Panc1 (cell line): ENCODE measurements around the gene FLOT2. TPM values are rescaled to one million over a fixed set of nuclear protein-coding genes. Genes with fewer than 3 reads are reported as not detected.

Source experiments
- ATAC-seq: fragments of 200-7000 bp; cut with Tn5 transposase; 2 replicates; pipeline ENCODE4 v1.9.1; 2020; ENCODE audit warnings: mild to moderate bottlenecking, moderate library complexity
- BruUV-seq: library from RNA; stranded (reverse); fragments of 400-500 nt; replicated peaks from 2 replicates; lab custom pipeline; 2021; lab: Mats Ljungman, UMichigan
- CTCF ChIA-PET: fragments of 300-600 bp; sonication (Branson Sonifier 250); formaldehyde crosslinking; loops from one replicate; lab custom pipeline; 2022; ENCODE audit warnings: antibody characterized with exemption; lab: Charles Lee
- POLR2A ChIA-PET: fragments of 300-600 bp; sonication (Branson Sonifier 250); formaldehyde crosslinking; loops from one replicate; lab custom pipeline; 2022; ENCODE audit warnings: antibody characterized with exemption; lab: Charles Lee
- DNase-seq: peaks from one replicate; pipeline ENCODE4 v3.0.0-alpha.2; 2010; ENCODE audit warnings: low read depth, low spot score
- H3K27ac ChIP-seq: 2 replicates; pipeline ENCODE4 v1.5.1; 2011; ENCODE audit warnings: mild to moderate bottlenecking, low read length, inconsistent platforms
- H3K27me3 ChIP-seq: fragments of 200-500 bp; sonication (Bioruptor generic); 2 replicates; pipeline ENCODE4 v1.6.0; 2014; ENCODE audit warnings: low read length, inconsistent platforms; ENCODE audit not compliant: control insufficient read depth, insufficient read depth
- H3K36me3 ChIP-seq: fragments of 200-500 bp; sonication (Bioruptor generic); 2 replicates; pipeline ENCODE4 v1.5.1; 2014; ENCODE audit warnings: inconsistent platforms, mild to moderate bottlenecking, low read length, moderate library complexity; ENCODE audit not compliant: control insufficient read depth, insufficient read depth
- H3K4me1 ChIP-seq: 2 replicates; pipeline ENCODE4 v1.5.1; 2011; ENCODE audit warnings: inconsistent platforms, mild to moderate bottlenecking, low read length, moderate library complexity; ENCODE audit not compliant: control insufficient read depth, insufficient read depth
- H3K4me3 ChIP-seq, 2 experiments: 2 replicates each; pipeline ENCODE4 v1.5.1; 2011 to 2012; ENCODE audit warnings: low read depth in 2 of 2, low read length in 2 of 2, mild to moderate bottlenecking in 2 of 2, inconsistent platforms in 1 of 2, moderate library complexity in 1 of 2
- H3K9me3 ChIP-seq: fragments of 200-500 bp; sonication (Bioruptor generic); 2 replicates; pipeline ENCODE4 v1.5.1; 2014; ENCODE audit warnings: low read depth, mild to moderate bottlenecking, inconsistent platforms, low read length, moderate library complexity; ENCODE audit not compliant: control insufficient read depth, insufficient read depth
- POLR2AphosphoS5 ChIP-seq: IDR thresholded peaks from 2 replicates; pipeline ENCODE4 v1.6.1; 2012; ENCODE audit warnings: mild to moderate bottlenecking, low read depth, low read length, moderate library complexity
- REST ChIP-seq, 2 experiments: IDR thresholded peaks; 2 replicates each; pipeline ENCODE4 v1.6.1; 2011 to 2012; ENCODE audit warnings: low read depth in 2 of 2, control low read depth in 1 of 2, low read length in 1 of 2, mild to moderate bottlenecking in 1 of 2, moderate library complexity in 1 of 2; ENCODE audit not compliant: insufficient read depth in 1 of 2
- SIN3A ChIP-seq: IDR thresholded peaks from 2 replicates; pipeline ENCODE4 v1.6.1; 2012; ENCODE audit warnings: low read depth, mild to moderate bottlenecking, low read length, moderate library complexity, borderline replicate concordance; ENCODE audit not compliant: insufficient read depth
- TCF7L2 ChIP-seq: IDR thresholded peaks from 2 replicates; pipeline ENCODE4 v1.6.1; 2011; ENCODE audit warnings: mild to moderate bottlenecking, low read depth, low read length, inconsistent platforms
- in situ Hi-C: cut with HindIII; loops from 2 replicates; pipeline ENCODE4 v1.10.0; 2016; ENCODE audit warnings: low sequenced_read_pairs, low pct_unique_long_range_greater_than_20kb
- intact Hi-C: fragments of 100-400 bp; cut with micrococcal nuclease; formaldehyde crosslinking; loops from one replicate; pipeline ENCODE4 v1.10.0; 2022; ENCODE audit not compliant: unreplicated experiment
- total RNA-seq: library from RNA; stranded (reverse); gene quantifications from one replicate; pipeline ENCODE4 v1.2.1, GENCODE V29; 2021; ENCODE audit not compliant: unreplicated experiment
- TF ChIP-seq, protein P1 (sequence below): fragments of 450-650 bp; IDR thresholded peaks from 2 replicates; pipeline ENCODE4 v1.5.1; 2017; ENCODE audit warnings: mild to moderate bottlenecking

FLOT2 gene
- total RNA-seq, 1 experiment from 2014 or later = 110 TPM

DNA sequence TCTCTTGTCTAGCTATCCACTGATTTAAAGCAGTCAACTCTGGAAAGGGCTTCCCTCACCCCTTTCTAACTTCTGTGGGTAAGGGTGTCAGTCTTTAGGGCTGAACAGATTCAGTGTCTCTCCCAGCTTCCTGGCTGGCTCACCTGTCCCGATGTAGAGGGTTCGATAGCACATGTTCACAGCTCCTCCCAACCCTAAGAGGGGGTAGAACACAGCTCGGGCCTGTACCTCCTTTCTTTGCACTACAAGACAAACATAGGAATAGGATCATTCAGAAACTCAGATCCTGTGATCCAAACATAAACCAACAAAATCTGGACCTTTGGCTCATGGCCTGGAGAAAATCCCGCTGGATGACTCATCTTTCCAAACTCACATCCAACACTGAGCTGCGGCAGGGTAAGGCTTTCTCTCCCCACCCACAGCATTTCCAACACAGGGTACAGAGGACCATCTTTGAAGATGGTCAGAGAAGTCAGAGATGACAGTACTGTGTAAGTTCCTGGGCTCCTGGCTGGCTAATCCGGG is 11.2 kb upstream of the FLOT2 start:
- ChIA-PET POLR2A (no interaction called here), CTCF (interaction anchor here (0.6 to 0.7 kb wide), 2 partner anchors 10 to 166 kb away, joined by 3 read pairs; no protein-coding TSS in a partner anchor)
- in situ Hi-C loops = no loop called here
- ATAC-seq (no peak), DNase-seq (no peak)
- H3K36me3 ChIP-seq = peaks cover 24% of the 10 kb centered on the region
- no peaks in the 10 kb centered on the region for H3K27me3 ChIP-seq
- no peak overlapping the region for H3K4me3 ChIP-seq
- intact Hi-C loops = loop anchor here (10.0 kb wide), 2 partner anchors 64 to 184 kb away; partner anchors contain the start of genes FAM222B, NEK8 and TLCD1
- no peak overlapping the region for H3K27ac ChIP-seq
- BruUV-seq = no TSS peak
- H3K9me3 ChIP-seq = no peaks in the 10 kb centered on the region
- no peaks in the 10 kb centered on the region for H3K4me1 ChIP-seq
- no peak for TF ChIP-seq REST (IDR thresholded peaks at IDR 0.05; ENCODE audit: insufficient read depth in 1 of 2, low read depth in 2 of 2, low read length in 1 of 2)
- TF ChIP-seq SIN3A = no peak
- no peak for TF ChIP-seq POLR2AphosphoS5
- TF ChIP-seq, protein P1, sequence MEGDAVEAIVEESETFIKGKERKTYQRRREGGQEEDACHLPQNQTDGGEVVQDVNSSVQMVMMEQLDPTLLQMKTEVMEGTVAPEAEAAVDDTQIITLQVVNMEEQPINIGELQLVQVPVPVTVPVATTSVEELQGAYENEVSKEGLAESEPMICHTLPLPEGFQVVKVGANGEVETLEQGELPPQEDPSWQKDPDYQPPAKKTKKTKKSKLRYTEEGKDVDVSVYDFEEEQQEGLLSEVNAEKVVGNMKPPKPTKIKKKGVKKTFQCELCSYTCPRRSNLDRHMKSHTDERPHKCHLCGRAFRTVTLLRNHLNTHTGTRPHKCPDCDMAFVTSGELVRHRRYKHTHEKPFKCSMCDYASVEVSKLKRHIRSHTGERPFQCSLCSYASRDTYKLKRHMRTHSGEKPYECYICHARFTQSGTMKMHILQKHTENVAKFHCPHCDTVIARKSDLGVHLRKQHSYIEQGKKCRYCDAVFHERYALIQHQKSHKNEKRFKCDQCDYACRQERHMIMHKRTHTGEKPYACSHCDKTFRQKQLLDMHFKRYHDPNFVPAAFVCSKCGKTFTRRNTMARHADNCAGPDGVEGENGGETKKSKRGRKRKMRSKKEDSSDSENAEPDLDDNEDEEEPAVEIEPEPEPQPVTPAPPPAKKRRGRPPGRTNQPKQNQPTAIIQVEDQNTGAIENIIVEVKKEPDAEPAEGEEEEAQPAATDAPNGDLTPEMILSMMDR = no peak
- TF ChIP-seq TCF7L2 = no peak

GRCh38 chr17:28907709-28908475 is 10.4 kb upstream of the FLOT2 start:
- in situ Hi-C loops = no loop called here
- POLR2A ChIA-PET = no interaction called here
- no peak overlapping the region for H3K4me3 ChIP-seq
- no peak overlapping the region for H3K27ac ChIP-seq
- no peaks in the 10 kb centered on the region for H3K9me3 ChIP-seq
- TF ChIP-seq POLR2AphosphoS5 = 0 out of 2 replicates have a peak, but pooled peaks have one; percentile 24
- TF ChIP-seq, protein P1 = no peak
- no peak for ATAC-seq
- no TSS peak for BruUV-seq
- H3K36me3 ChIP-seq = peaks cover 24% of the 10 kb centered on the region
- intact Hi-C loops = loop anchor here (10.0 kb wide), 2 partner anchors 63 to 183 kb away; partner anchors contain the start of genes FAM222B, NEK8 and TLCD1
- CTCF ChIA-PET = interaction anchor here (0.5 to 0.8 kb wide), 2 partner anchors 14 to 145 kb away, joined by 3 to 7 read pairs; no protein-coding TSS in a partner anchor
- no peak for DNase-seq
- no peaks in the 10 kb centered on the region for H3K27me3 ChIP-seq
- no peaks in the 10 kb centered on the region for H3K4me1 ChIP-seq
